D721Med (cell line): ENCODE measurements around the gene NACC2.
"Not testable (repeated sequence)": the region's sequence is repeated elsewhere in the genome, so short reads cannot be mapped to it uniquely, and the experiment has no call there.

ENCODE experiments used
- DNase-seq: peaks from one replicate; pipeline ENCODE4 v3.0.0; 2011; ENCODE audit warnings: low spot score; ENCODE audit not compliant: insufficient read length
- FAIRE-seq: peaks from 2 replicates; lab custom pipeline; 2011; peaks lifted over from hg19 to GRCh38; lab: Jason Lieb, UNC
- CTCF ChIP-seq: IDR thresholded peaks from 2 replicates; pipeline ENCODE4 v1.5.1; 2012; ENCODE audit warnings: mild to moderate bottlenecking, control low read depth; ENCODE audit not compliant: insufficient read depth; ENCODE audit errors: missing control alignments

Gene NACC2

GRCh38 chr9:136045595-136046553 lies 49.2 kb downstream of the NACC2 start:
- no peak for TF ChIP-seq CTCF
- DNase-seq (no peak), FAIRE-seq (no peak)

- DNase-seq (no peak), FAIRE-seq (no peak)
- no peak for TF ChIP-seq CTCF
Measured at GRCh38 chr9:136044971-136045594, 50.0 kb downstream of the NACC2 start.

GRCh38 chr9:136044207-136044970 lies 50.7 kb downstream of the NACC2 start:
- no peak for DNase-seq
- TF ChIP-seq CTCF = no peak
- FAIRE-seq = no peak

GRCh38 chr9:136043441-136043991 lies 51.6 kb downstream of the NACC2 start:
- DNase-seq (no peak), FAIRE-seq (no peak)
- TF ChIP-seq CTCF = no peak

GRCh38 chr9:136042541-136042940 lies 52.5 kb downstream of the NACC2 start:
- no peak for TF ChIP-seq CTCF
- no peak for FAIRE-seq

GRCh38 chr9:136040848-136041247 lies 54.2 kb downstream of the NACC2 start:
- FAIRE-seq = not testable (repeated sequence)

More at GRCh38 chr9:136042541-136042940, 52.5 kb downstream of the NACC2 start:
- DNase-seq = no peak

GRCh38 chr9:136039488-136039887 lies 55.6 kb downstream of the NACC2 start:
- no peak for DNase-seq
- no peak for TF ChIP-seq CTCF
- FAIRE-seq = no peak

More at GRCh38 chr9:136040848-136041247, 54.2 kb downstream of the NACC2 start:
- DNase-seq = not testable (repeated sequence)
